ENCODE measurements around the gene PPFIBP2.
A peak's percentile ranks its signal among the peaks of the same experiment; 100 is the strongest.

PPFIBP2 gene

DNA sequence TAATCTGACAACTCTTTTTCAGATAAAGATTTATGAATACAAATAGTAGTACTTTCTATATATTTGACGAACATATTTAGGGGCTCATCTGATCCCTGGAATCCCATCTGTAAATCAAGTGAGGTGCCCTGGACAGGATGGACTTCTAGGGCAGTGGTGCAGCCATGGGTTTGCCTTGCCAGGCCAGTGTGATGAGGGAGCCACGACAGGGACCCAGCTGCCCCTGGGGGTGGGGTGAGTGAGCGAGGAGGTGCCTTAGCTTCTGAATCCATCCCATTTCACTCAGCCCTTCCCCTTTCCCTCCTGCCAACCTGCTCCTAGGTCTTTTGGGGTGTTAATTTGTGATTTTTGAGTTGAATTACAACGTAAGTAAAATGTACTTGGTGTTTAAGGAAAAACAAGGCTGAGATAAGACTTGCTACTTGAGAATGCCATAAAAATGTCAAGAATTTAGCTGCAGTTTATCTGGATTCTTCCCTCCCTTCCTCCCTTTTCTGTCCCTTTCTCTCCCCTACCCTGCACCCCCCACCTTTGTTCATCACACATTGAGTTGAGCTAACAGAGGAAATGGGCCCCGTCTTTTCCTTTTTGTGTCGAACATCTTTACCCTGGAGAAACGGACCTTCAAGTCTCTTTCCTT lies 60.8 kb downstream of the PPFIBP2 start:
- no peak for ATAC-seq
- TF ChIP-seq BACH2 (CRISPR knock-in tag; IDR thresholded peaks at IDR 0.05; ENCODE audit: borderline replicate concordance), result no peak
- TF ChIP-seq ISL1 (CRISPR knock-in tag; IDR thresholded peaks at IDR 0.05), result no peak
- no peak for TF ChIP-seq POU6F1 (CRISPR knock-in tag; IDR thresholded peaks at IDR 0.05; ENCODE audit: borderline replicate concordance, low read depth)
- TF ChIP-seq ESRRG (CRISPR knock-in tag; IDR thresholded peaks at IDR 0.05), result no peak
- no peak for TF ChIP-seq TOX (CRISPR knock-in tag; IDR thresholded peaks at IDR 0.05; ENCODE audit: borderline replicate concordance)
- no peak for TF ChIP-seq RARB (CRISPR knock-in tag; IDR thresholded peaks at IDR 0.05)
- no peak for TF ChIP-seq ZNF70 (CRISPR knock-in tag; IDR thresholded peaks at IDR 0.05)
- TF ChIP-seq, protein P1, sequence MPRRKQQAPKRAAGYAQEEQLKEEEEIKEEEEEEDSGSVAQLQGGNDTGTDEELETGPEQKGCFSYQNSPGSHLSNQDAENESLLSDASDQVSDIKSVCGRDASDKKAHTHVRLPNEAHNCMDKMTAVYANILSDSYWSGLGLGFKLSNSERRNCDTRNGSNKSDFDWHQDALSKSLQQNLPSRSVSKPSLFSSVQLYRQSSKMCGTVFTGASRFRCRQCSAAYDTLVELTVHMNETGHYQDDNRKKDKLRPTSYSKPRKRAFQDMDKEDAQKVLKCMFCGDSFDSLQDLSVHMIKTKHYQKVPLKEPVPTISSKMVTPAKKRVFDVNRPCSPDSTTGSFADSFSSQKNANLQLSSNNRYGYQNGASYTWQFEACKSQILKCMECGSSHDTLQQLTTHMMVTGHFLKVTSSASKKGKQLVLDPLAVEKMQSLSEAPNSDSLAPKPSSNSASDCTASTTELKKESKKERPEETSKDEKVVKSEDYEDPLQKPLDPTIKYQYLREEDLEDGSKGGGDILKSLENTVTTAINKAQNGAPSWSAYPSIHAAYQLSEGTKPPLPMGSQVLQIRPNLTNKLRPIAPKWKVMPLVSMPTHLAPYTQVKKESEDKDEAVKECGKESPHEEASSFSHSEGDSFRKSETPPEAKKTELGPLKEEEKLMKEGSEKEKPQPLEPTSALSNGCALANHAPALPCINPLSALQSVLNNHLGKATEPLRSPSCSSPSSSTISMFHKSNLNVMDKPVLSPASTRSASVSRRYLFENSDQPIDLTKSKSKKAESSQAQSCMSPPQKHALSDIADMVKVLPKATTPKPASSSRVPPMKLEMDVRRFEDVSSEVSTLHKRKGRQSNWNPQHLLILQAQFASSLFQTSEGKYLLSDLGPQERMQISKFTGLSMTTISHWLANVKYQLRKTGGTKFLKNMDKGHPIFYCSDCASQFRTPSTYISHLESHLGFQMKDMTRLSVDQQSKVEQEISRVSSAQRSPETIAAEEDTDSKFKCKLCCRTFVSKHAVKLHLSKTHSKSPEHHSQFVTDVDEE (CRISPR knock-in tag; IDR thresholded peaks at IDR 0.05), result no peak
- TF ChIP-seq ARNTL (CRISPR knock-in tag; IDR thresholded peaks at IDR 0.05; ENCODE audit: borderline replicate concordance, low read depth), result no peak
- TF ChIP-seq OSR1 (CRISPR knock-in tag; IDR thresholded peaks at IDR 0.05), result no peak

GRCh38 chr11:7575841-7576725 lies 62.3 kb downstream of the PPFIBP2 start:
- TF ChIP-seq CREB5 (CRISPR knock-in tag; IDR thresholded peaks at IDR 0.05; ENCODE audit: low read depth) (no peak), ZNF8 (CRISPR knock-in tag; IDR thresholded peaks at IDR 0.05) (no peak), ZC3H10 (CRISPR knock-in tag; IDR thresholded peaks at IDR 0.05) (no peak), ZFP30 (CRISPR knock-in tag; IDR thresholded peaks at IDR 0.05) (no peak), ZNF70 (CRISPR knock-in tag; IDR thresholded peaks at IDR 0.05) (no peak), ESRRG (CRISPR knock-in tag; IDR thresholded peaks at IDR 0.05) (no peak), TCF4 (CRISPR knock-in tag; IDR thresholded peaks at IDR 0.05; ENCODE audit: borderline replicate concordance) (no peak), ISL1 (CRISPR knock-in tag; IDR thresholded peaks at IDR 0.05) (no peak)
- TF ChIP-seq, protein P2, sequence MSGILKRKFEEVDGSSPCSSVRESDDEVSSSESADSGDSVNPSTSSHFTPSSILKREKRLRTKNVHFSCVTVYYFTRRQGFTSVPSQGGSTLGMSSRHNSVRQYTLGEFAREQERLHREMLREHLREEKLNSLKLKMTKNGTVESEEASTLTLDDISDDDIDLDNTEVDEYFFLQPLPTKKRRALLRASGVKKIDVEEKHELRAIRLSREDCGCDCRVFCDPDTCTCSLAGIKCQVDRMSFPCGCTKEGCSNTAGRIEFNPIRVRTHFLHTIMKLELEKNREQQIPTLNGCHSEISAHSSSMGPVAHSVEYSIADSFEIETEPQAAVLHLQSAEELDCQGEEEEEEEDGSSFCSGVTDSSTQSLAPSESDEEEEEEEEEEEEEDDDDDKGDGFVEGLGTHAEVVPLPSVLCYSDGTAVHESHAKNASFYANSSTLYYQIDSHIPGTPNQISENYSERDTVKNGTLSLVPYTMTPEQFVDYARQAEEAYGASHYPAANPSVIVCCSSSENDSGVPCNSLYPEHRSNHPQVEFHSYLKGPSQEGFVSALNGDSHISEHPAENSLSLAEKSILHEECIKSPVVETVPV (CRISPR knock-in tag; IDR thresholded peaks at IDR 0.05), result no peak
- ATAC-seq, result peak; percentile 37

DNA sequence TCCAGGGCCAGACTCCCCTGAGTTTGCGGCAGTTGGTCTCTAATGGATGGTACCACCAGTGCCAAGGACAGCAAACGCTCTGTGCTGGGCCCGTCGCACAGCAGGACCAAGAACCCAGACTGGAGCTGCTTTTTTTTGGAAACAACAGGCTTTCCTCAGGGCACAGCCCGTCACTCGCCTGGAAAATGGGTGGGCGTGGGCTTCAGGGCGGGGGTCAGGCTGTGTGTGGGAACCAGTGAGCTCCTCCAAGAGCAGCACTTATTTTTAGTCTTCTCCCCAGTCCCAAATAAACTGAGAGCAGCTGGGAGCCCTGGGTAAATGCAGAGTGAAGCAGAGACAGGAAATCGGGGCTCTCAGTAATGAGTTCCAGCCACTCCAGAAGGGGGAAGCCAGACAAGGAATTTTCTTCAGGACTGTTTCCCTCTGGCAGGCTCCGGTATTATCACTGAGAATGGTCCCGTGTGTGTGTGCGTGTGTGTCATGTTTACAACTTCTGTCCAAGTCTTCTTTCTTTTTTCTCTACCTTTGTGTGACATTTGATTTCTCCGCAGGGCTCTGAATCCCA lies 63.0 kb downstream of the PPFIBP2 start:
- peak; percentile 71 for ATAC-seq
- TF ChIP-seq ZFP30 (CRISPR knock-in tag; IDR thresholded peaks at IDR 0.05) (no peak), TCF4 (CRISPR knock-in tag; IDR thresholded peaks at IDR 0.05; ENCODE audit: borderline replicate concordance) (peak; percentile 14; the same call in 1 of the 2 replicates)

- TF ChIP-seq PATZ1 (CRISPR knock-in tag; IDR thresholded peaks at IDR 0.05; ENCODE audit: borderline replicate concordance) (no peak), TCF4 (CRISPR knock-in tag; IDR thresholded peaks at IDR 0.05; ENCODE audit: borderline replicate concordance) (0 out of 2 replicates have a peak, but pooled peaks have one; percentile 4)
- ATAC-seq, result peak; percentile 49
These were observed 63.7 kb downstream of the PPFIBP2 start for GRCh38 chr11:7577291-7578190.

All from SK-N-SH treated with all-trans-retinoic acid at 6 μM for 48 hours (cell line).